ENCODE data around the gene DUT.

DUT gene

DNA sequence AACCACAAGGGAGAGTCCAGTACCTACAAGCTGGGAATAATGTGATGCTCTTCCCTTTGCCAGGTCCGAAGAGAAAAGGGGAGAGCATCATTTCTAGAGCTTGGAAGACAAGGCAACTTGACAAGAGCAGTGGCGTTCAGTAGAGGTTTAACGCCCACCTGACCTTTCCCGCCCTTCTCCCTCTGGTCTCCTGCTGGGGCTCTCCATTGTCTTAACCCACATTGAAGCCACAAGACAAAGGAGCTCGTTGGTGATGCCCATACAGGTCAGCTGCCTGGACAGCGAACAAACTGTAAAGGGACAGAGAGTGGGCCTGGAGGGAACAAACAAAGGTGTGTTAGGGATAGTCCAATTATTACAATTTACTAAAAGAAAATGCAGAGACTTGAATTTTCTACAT is 13.1 kb upstream of the DUT start:
- Histone ChIP-seq H3K27me3 (ENCODE audit: control insufficient read depth, low read length) (no peaks in the 10 kb centered on the region), H3K4me1 (ENCODE audit: control insufficient read depth, low read length) (no peaks in the 10 kb centered on the region), H3F3A (ENCODE audit: control insufficient read depth, insufficient read depth) (no peaks in the 10 kb centered on the region), H3K27ac (ENCODE audit: low read depth, low read length) (no peak overlapping the region), H3K4me2 (ENCODE audit: low read length) (no peak overlapping the region), H3K79me2 (ENCODE audit: control insufficient read depth, low read length) (no peaks in the 10 kb centered on the region), H3K9me2 (replicated peaks; ENCODE audit: control insufficient read depth, low read length) (no peaks in the 10 kb centered on the region), H4K20me1 (ENCODE audit: control insufficient read depth, insufficient read depth, low read depth, low read length) (no peaks in the 10 kb centered on the region), H3K4me3 (ENCODE audit: low read length) (no peak overlapping the region), H3K36me3 (ENCODE audit: control insufficient read depth, low read length) (no peaks in the 10 kb centered on the region), H3K9me3 (ENCODE audit: control insufficient read depth, insufficient read depth, low read length) (no peaks in the 10 kb centered on the region)
- TF ChIP-seq, protein P1, sequence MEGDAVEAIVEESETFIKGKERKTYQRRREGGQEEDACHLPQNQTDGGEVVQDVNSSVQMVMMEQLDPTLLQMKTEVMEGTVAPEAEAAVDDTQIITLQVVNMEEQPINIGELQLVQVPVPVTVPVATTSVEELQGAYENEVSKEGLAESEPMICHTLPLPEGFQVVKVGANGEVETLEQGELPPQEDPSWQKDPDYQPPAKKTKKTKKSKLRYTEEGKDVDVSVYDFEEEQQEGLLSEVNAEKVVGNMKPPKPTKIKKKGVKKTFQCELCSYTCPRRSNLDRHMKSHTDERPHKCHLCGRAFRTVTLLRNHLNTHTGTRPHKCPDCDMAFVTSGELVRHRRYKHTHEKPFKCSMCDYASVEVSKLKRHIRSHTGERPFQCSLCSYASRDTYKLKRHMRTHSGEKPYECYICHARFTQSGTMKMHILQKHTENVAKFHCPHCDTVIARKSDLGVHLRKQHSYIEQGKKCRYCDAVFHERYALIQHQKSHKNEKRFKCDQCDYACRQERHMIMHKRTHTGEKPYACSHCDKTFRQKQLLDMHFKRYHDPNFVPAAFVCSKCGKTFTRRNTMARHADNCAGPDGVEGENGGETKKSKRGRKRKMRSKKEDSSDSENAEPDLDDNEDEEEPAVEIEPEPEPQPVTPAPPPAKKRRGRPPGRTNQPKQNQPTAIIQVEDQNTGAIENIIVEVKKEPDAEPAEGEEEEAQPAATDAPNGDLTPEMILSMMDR (IDR thresholded peaks at IDR 0.05; ENCODE audit: low read depth, low read length, poor library complexity, severe bottlenecking) = no peak
- no peak for TF ChIP-seq EZH2phosphoT487 (IDR thresholded peaks at IDR 0.05; ENCODE audit: borderline replicate concordance, low read length)

DNA sequence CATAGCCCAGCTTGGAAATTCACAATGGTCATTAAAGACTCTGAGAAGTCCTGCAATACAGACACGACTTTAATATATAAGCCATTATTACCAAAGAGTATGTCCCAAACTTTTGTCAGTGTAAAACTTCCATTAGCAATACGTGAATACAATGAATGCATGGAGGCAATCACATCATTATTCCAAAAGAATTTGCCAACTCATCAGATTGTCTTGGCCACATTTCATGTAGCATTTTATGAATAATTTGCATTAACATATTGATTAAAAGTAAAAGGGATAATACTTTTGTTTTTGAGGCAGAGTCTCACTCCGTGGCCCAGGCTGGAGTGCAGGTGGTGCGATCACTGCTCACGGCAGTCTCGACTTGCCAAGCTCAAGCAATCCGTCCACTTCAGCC is 7.9 kb upstream of the DUT start:
- no peaks in the 10 kb centered on the region for H3K9me2 ChIP-seq (replicated peaks; ENCODE audit: control insufficient read depth, low read length)
- no peak overlapping the region for H3K4me2 ChIP-seq (ENCODE audit: low read length)
- no peak overlapping the region for H3K4me3 ChIP-seq (ENCODE audit: low read length)
- H3K79me2 ChIP-seq (ENCODE audit: control insufficient read depth, low read length) = peaks cover 6% of the 10 kb centered on the region
- peaks cover 19% of the 10 kb centered on the region for H3F3A ChIP-seq (ENCODE audit: control insufficient read depth, insufficient read depth)
- no peaks in the 10 kb centered on the region for H3K9me3 ChIP-seq (ENCODE audit: control insufficient read depth, insufficient read depth, low read length)
- peaks cover 13% of the 10 kb centered on the region for H3K36me3 ChIP-seq (ENCODE audit: control insufficient read depth, low read length)
- H4K20me1 ChIP-seq (ENCODE audit: control insufficient read depth, insufficient read depth, low read depth, low read length) = no peaks in the 10 kb centered on the region
- peaks cover 21% of the 10 kb centered on the region for H3K4me1 ChIP-seq (ENCODE audit: control insufficient read depth, low read length)
- no peaks in the 10 kb centered on the region for H3K27me3 ChIP-seq (ENCODE audit: control insufficient read depth, low read length)
- no peak overlapping the region for H3K27ac ChIP-seq (ENCODE audit: low read depth, low read length)
- no peak for TF ChIP-seq EZH2phosphoT487 (IDR thresholded peaks at IDR 0.05; ENCODE audit: borderline replicate concordance, low read length)
- TF ChIP-seq, protein P1 (IDR thresholded peaks at IDR 0.05; ENCODE audit: low read depth, low read length, poor library complexity, severe bottlenecking) = no peak

DNA sequence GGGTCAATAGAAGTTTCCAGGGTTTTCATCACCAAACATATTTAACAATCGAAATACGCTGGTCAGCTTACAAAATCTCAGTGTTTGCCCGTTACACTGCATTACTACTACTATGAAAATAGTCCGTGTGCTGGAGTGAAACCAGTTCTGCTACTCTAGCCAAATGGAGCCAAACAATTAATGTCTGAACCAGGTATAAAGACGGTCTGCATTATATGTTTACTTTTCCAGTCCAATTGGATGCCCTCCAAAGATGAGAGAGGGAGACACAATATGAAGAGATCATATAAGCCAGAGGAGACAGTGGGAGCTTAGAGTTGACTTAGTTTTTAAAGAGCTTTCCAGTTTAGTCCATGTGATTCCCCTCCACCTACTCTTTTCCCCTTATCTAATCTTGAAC is 6.3 kb upstream of the DUT start:
- H3K27me3 ChIP-seq (ENCODE audit: control insufficient read depth, low read length) = no peaks in the 10 kb centered on the region
- peaks cover 4% of the 10 kb centered on the region; the same call in 1 of the 2 replicates for H4K20me1 ChIP-seq (ENCODE audit: control insufficient read depth, insufficient read depth, low read depth, low read length)
- no peak overlapping the region for H3K4me2 ChIP-seq (ENCODE audit: low read length)
- peaks cover 19% of the 10 kb centered on the region for H3F3A ChIP-seq (ENCODE audit: control insufficient read depth, insufficient read depth)
- H3K4me3 ChIP-seq (ENCODE audit: low read length) = no peak overlapping the region
- TF ChIP-seq, protein P1 (IDR thresholded peaks at IDR 0.05; ENCODE audit: low read depth, low read length, poor library complexity, severe bottlenecking) = no peak
- no peak for TF ChIP-seq EZH2phosphoT487 (IDR thresholded peaks at IDR 0.05; ENCODE audit: borderline replicate concordance, low read length)
- H3K36me3 ChIP-seq (ENCODE audit: control insufficient read depth, low read length) = peaks cover 27% of the 10 kb centered on the region
- peaks cover 21% of the 10 kb centered on the region for H3K79me2 ChIP-seq (ENCODE audit: control insufficient read depth, low read length)
- no peaks in the 10 kb centered on the region for H3K9me3 ChIP-seq (ENCODE audit: control insufficient read depth, insufficient read depth, low read length)
- H3K27ac ChIP-seq (ENCODE audit: low read depth, low read length) = no peak overlapping the region
- peaks cover 28% of the 10 kb centered on the region for H3K4me1 ChIP-seq (ENCODE audit: control insufficient read depth, low read length)
- no peaks in the 10 kb centered on the region for H3K9me2 ChIP-seq (replicated peaks; ENCODE audit: control insufficient read depth, low read length)

All from DOHH2 (cell line).